GM19023 (cell line): Measurements from ENCODE around the gene WRAP73.
"Not testable (repeated sequence)": the region's sequence is repeated elsewhere in the genome, so short reads cannot be mapped to it uniquely, and the experiment has no call there.

Experiments used
- ATAC-seq: cut with Tn5 transposase; IDR thresholded peaks from one replicate; pipeline ENCODE4 v1.9.1; 2021; ENCODE audit warnings: mild to moderate bottlenecking, moderate library complexity; ENCODE audit not compliant: unreplicated experiment

Gene WRAP73

DNA sequence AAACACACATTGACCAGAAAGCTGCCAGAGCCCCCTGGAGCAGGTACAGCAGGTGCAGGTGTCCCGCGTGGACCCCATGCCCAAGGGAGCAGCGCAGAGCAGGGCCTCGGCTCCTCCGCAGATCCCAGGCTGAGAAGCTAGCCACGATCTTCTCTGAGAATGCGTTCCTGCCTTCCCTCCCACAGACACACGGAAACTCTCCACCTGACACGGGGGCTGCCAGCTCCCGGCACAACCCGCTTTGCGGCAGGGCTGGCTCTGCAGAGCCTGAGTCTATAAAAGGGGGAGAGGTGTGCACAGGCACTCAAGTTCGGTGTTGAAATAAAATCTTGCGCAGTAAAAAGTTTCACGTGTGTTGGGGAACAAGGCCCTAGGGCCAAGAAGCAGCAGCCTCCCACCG is 48.2 kb downstream of the WRAP73 start:
- no peak for ATAC-seq

DNA sequence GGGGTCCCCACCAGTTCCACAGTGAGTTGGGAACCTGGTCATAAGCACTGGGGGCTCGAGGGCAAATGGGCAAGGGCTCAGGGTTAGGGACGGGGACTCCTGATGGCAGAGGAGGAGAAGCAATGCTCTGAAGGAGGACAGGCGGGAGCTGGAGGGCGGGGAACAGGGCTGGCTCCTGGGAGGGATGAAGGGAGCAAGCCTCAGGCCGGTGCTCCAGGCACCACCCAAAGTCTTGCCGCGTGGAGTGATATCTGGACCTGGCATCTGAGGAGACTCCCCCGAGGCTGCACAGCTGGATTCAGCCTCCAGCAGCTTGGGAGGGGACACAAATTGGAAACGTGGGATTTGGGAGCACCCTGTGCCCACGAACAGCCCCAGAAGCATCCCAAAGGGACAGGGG is 49.5 kb downstream of the WRAP73 start:
- ATAC-seq: no peak

DNA sequence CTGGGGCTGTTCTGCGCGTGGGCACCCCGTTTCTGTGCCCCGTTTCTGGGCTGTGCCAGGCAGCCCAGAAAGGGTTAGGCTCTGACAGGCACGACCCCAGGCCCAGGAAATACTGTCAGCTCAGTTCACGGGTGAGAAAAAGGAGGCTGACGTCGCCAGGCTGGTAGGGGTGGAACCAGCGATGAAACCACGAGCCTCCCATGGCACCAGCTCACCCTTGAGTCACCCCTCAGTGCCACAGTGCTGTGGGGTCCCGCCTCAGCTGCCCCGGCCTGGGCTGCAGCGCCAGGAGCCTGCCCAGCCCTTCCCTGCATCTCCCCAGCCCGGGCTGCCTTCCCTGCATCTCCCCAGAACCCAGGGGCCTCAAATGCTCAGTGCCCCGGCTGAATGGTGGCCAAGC is 50.1 kb downstream of the WRAP73 start:
- ATAC-seq: no peak

DNA sequence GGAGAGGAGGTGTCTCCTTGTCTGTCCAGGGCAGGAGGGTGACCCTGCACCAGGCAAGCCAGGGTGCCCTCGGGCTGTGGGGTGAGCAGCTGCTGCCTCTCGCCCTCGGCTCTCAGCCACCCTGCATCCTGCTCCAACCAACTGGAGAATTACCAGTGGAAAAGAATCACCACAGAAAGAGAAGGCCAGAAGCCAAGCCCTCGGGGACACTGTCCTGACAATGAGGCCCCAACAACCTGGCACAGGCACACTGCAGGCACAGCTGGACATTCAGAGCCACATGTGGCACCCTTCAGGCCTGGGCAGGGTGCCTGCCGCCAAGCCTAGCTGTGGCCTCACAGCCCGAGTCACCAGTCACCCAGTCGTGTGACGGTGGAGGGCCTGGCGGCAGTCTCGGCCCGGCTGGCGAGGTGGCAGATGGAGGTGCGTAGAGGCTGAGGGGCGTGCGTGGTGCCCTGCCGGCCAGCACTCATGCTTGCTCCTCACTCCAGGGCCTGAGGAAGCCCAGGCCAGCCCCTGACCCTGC is 50.6 kb downstream of the WRAP73 start:
- no peak for ATAC-seq

DNA sequence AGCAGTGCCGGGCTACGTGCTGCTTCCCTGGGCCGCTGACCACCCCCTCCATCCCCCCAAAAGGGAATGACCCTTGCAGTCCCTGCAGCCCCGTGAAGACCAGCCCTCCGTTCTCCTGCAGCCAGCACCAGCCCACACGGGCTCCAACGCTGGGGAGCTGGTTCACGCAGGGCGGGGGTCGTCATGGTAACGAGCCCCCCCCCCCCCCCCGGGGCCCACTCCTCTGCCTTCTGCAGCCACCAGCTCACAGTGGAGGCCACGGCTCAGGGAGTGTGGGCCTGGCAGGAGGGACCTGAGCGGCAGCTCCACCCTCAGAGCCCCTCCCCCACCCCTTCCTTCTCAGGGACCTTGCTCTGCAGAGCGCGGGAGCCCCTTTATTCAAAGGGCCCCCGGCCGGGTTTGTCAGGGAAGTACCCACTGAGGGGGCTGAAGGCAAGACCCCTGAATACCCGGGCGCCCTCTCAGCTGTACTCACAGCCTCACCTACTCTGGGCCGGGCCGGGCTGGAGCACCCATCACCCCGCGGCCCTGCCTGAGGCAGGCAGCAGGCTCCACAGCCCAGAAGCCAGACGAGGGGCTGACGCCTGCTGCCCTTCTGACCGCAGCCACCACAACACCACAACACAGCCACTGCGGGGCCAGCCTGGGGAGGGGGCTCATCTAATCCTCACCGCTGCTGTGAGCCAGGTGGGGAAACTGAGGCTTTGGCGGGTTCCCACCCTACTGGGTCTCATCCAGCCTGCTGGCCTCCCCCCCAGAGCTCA is 51.2 kb downstream of the WRAP73 start:
- no peak for ATAC-seq

DNA sequence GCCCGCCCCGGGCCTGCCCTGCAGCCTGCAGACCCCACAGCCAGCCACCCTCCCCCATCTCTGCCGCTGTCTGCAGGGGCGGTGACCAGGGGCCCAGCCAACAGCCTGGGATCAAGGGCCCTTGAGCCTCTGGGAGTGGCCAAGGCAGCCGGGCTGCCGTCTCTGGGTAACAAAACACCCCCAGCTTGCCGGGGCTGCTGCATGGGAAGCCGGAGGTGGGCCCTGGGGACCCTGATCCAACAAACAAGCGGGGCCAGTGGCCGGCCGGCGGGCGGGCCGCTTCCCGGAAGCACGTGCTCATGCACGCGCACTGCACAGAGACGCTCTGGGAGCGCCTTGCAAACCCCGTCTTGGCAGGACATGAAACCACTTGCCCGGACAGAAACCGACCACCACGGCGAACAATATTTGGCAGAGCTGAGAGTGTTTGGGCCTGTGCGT is 51.8 kb downstream of the WRAP73 start:
- no peak for ATAC-seq

DNA sequence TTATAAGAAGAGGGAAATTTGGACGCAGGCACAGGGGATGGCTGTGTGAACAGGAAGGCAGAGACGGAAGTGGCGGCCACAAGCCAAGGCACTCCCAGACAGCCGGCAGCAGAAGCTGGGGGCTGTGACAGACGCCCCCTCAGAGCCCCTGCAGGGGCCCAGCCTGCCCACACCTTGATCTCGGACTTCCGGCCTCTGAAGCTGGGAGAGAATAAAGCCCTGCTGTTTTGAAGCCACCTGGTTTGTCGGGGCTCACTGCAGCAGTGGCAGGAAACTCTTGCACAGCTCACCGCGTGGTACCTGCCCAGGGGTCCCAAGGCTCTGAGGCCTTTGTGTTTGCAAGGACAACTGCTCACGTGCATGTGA is 52.3 kb downstream of the WRAP73 start:
- ATAC-seq: no peak

DNA sequence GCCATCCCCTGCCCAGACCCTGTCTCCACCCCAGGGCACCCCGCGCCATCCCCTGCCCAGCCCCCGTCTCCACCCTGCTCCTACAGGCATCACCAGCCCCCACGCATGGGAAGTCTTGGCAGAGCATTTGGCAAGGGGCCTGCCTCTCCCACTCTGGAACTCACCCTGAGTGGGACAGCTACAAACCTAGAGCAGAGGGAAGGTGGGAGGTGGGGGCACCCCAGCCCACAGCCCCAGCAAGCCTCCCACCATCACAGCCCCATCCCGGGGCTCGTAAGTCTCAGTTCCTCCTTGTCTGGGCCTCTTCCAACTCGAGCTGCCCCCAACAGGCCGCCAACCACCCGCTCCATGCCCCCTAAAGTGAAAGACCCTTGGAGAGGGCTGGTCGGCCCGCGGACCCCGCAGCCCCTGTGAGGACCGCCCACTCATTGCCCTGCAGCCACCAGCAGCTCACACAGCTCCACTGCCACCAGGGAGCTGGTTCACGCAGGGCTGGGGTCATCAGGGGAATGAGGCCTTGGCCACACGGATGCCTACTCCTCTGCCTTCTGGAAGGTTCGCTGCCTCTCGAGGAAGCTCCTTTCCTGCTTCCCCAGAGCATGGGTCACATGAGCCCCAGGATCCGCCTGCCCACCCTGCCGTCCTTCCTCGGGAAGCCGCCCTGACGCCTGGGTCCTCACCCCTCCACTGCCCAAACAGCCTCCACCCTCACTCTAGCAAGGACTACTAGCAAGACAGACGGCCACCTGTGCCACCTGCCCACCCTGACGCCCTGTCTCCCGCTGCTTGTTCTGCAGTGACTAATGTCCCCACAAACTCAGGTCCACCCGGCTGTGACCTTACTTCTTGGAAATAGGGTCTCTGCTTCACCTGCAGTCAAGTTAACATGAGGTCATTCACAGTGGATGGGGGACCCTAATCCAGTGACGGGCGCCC is 53.0 kb downstream of the WRAP73 start:
- ATAC-seq: no peak

DNA sequence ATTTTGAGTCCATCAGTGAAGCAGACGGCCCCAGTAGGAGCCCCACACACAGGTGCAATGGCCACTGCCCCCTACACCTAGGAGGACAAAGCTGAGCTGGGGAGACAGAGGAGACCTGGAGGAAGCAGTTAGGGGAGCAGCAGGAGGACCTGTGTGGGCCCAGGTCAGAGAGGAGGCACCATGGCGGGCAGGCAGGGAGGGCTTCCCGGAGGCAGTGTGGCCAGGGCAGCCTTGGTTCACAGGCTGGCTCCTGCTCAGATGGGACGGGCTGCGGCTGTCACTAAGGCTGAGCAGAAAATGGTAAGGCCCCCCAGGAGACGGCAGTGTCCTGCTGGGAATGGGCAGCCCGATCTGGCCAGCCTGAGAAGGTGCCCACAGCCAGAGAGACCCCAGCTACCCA is 54.0 kb downstream of the WRAP73 start:
- no peak for ATAC-seq

DNA sequence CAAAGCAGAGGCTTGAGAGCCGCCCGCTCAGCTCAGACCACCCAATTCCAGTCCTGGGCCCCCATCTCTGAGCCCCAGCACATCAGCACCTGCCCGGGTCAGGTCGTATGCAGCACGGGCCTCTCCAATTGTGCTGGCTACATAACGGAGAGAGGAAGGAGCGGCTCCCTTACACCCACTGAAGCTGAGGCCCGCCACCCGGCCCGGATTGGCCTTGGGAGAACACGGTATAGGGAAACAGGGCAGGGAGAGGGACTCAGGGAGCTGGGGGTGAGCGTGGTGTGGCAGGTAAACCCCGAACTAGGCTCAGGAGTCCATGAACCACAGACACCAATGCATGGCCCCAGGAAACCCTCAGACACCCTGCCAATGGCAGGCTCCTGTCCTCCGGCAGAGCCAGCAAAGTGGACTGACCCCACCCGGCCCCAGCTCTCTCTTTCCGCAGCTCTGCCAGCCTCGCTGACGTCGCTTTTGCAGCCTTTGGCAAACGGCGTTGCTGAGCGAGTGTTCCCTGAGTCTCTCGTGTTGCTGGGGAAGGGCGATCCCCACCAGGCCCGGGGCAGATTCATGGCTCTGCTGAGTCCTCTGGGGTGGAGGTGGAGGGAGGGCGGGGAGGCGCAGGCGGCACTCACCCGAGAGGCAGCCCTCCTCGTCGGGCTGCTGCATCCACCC is 55.1 kb downstream of the WRAP73 start:
- ATAC-seq: no peak

DNA sequence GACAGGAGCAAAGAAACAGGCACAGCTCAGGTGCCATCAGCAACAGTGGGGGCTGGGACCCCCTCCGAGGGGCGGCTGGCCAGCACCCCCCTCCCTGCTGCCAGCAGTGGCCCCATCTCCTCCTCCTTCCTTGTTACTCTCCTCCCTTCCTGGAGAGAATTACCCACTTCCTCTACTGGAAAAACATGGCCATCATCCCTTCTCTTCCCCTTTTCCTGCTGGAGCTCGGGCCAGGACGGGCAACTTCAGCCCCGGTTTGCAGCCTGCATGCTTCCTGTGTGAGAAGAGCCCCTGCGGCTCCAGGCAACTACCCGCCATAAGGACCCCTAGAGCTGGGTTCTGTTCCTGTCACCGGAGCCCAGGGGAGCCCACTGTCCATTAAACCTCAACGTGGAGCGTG is 56.2 kb downstream of the WRAP73 start:
- no peak for ATAC-seq

DNA sequence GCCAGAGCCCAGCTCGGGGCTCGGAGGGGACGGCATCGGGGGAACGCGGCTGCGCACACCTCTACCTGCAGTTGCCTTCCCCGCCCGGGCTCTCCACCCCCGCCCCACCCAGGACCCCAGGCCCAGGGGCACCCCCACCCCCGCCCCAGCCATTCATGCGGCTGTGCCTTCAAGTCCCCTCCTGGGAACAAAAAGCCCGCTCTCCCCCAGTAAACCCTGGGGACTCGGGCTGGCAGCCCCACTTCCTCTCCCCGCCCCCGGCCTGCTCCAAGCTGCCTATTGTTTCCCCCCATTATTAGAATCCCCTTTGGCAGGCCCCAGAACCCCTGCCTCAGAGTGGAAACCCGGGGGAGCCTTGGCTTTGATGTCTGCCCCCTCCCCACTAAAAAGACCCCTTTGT is 56.6 kb downstream of the WRAP73 start:
- no peak for ATAC-seq

DNA sequence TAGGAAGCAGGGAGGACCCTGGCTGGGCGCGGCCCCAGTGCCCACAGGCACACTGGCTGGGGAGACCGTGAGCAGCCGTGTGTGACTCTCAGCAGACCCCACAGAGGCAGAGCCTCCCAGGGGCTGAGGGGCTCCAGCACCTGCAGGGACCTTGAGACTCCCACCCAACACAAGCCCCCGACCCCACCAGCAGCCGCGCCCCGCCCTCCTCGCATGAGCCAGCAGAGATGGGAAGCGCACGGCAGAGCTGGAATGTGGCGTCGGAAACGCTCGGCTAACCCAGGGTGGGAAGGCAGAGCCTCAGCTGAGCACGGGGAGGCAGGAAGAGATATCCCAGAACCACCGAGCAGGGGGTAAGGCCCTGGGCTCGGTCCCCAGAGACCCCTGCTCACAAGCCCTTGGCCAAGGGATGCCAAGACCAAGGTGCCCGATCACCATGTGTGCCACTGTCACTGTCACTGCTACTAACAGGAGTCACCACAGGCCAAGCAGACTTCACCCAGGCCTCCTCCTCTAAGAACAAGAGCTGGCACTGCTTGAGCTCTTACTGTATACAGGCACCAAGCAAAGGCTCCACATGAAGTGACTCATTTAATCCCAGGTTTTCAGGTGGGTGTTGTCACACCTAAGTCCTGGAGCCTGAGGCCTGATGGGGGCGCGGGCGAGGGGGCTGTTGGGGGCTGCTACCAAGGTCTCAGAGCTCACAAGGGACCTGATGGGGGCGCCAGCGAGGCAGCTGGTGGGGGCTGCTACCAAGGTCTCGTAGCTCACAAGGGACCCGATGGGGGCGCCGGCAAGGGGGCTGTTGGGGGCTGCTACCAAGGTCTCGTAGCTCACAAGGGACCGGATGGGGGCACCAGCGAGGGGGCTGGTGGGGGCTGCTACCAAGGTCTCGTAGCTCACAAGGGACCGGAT is 58.7 kb downstream of the WRAP73 start:
- ATAC-seq: no peak

DNA sequence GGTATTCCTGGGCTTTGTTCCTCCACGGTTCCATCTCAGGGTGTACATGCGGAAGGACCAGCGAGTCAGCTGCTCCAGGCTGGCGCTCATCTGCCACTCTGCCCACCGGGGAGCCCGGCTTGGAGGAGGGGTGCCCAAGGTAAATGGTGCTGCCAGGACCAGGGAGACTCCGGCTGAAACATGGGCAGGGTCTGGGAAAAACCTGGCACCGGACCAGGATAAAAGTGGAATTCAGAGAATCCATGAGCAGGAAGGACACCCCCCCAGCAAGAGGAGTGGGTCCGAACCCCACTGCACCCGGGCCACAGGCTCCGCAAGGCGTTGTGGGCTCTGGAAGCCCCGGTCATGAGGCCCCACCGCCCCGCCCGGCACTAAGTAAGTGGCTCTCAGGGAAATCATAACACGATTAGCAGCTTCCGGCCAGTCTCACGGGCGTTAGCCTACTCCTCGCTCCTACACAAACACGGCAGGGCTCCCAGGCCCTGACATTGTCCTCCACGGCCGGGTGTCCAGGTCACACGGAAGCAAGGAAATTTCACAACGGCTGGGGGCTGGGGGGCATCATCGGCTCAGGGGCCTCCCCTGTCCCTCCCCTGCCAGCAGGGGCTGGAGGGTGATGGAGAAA is 59.7 kb downstream of the WRAP73 start:
- ATAC-seq: no peak

DNA sequence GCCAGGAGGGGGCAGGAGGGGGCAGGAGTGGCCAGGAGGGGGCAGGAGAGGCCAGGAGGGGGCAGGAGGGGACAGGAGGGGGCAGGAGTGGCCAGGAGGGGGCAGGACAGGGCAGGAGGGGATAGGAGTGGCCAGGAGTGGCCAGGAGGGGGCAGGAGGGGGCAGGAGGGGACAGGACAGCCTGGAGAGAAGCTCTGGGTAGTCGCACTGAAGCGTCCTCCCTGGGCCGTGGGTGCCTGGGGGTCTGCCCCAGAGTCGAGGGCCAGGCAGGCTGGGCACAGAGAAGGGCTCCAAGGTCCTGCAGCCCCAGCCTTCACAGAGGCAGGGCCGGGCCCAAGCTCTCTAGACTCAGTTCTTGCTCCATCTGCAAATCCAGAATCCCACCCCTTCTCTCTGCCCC is 61.5 kb downstream of the WRAP73 start:
- no peak for ATAC-seq

DNA sequence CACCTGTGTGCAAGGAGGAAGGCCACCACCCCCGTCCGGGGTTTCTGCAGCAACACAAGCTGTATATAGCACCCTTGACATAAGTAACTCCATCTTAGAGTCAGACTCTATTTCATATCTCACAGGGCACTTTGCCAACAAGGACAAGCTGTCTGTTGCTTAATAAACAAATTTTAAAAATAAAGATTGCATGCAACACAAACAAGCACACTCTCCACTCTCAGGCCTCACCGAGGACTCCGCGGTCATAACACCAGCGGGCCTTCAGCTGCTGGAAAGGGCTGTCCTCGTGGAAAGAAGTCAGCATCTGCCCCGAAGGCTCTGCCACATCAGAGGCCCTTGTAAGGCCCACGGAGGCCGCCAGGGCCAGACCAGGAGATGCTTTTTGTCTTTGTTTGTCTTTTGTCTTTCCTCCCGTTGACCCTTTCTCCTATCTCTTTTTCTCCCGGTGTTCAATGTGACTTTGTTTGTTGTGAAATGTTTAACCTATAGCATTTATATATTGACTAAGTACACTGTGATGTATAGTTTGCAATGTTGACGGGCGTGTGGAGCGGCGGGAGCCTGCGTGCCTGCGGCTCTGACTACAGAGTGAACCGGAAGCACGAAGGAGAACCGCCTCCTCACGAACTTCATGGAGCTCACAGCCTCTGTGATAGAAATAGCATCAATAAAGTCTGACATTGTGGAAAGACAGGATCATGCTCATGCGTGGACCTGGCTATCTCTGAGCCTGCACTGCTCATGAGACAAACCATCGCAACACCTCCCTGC is 62.7 kb downstream of the WRAP73 start:
- no peak for ATAC-seq

DNA sequence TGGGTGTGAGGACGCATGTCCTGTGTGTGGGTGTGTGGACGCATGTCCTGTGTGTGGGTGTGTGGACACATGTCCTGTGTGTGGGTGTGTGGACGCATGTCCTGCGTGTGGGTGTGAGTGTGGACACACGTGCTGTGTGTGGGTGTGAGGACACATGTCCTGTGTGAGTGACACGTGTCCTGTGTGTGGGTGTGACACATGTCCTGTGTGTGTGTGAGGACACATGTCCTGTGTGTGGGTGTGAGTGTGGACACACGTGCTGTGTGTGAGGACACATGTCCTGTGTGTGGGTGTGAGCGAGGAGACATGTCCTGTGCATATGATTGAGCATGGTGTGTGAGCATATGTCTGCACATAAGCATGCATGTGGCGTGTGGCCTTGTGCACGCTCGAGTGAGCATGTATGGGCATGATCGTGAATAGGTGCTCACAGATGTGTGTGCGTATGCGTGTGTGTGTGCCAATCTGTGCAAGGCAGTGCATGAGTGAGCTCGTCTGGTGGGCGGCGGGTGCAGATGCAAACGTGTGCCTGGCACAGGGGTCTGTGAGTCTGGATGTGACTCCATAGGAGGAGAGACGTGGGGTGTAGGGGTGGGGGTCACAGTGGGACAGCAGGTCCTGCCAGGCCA is 63.8 kb downstream of the WRAP73 start:
- ATAC-seq: no peak

DNA sequence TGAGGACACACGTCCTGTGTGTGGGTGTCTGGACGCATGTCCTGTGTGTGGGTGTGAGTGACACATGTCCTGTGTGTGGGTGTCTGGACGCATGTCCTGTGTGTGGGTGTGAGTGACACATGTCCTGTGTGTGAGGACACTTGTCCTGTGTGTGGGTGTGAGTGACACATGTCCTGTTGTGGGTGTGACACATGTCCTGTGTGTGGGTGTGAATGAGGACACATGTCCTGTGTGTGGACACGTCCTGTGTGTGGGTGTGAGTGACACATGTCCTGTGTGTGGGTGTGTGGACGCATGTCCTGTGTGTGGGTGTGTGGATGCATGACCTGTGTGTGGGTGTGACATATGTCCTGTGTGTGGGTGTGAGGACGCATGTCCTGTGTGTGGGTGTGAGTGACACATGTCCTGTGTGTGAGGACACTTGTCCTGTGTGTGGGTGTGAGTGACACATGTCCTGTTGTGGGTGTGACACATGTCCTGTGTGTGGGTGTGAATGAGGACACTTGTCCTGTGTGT is 64.5 kb downstream of the WRAP73 start:
- ATAC-seq: not testable (repeated sequence)
